Endothelial cell (in vitro differentiated cells): ENCODE data around the gene GALNT10. TPM values are rescaled to one million over a fixed set of nuclear protein-coding genes. Genes with fewer than 3 reads are reported as not detected.

Experiments
- DNase-seq: peaks from one replicate; pipeline ENCODE4 v3.0.0; 2021; ENCODE audit warnings: low spot score
- H3K27ac Mint-ChIP-seq: one replicate; pipeline ENCODE4 v1.8.0; 2021; ENCODE audit warnings: mixed read lengths, inconsistent platforms; ENCODE audit not compliant: unreplicated experiment
- H3K27me3 Mint-ChIP-seq: one replicate; pipeline ENCODE4 v1.8.0; 2021; ENCODE audit warnings: mild to moderate bottlenecking, moderate library complexity, mixed read lengths, inconsistent platforms; ENCODE audit not compliant: unreplicated experiment
- H3K36me3 Mint-ChIP-seq: one replicate; pipeline ENCODE4 v1.8.0; 2021; ENCODE audit warnings: mild to moderate bottlenecking, low read depth, mixed read lengths, inconsistent platforms; ENCODE audit not compliant: unreplicated experiment
- H3K4me1 Mint-ChIP-seq: one replicate; pipeline ENCODE4 v1.8.0; 2021; ENCODE audit warnings: mild to moderate bottlenecking, mixed read lengths, inconsistent platforms; ENCODE audit not compliant: unreplicated experiment
- H3K4me3 Mint-ChIP-seq: one replicate; pipeline ENCODE4 v1.8.0; 2021; ENCODE audit warnings: mild to moderate bottlenecking, mixed read lengths, inconsistent platforms; ENCODE audit not compliant: unreplicated experiment
- H3K9me3 Mint-ChIP-seq: one replicate; pipeline ENCODE4 v1.8.0; 2021; ENCODE audit warnings: mixed read lengths, inconsistent platforms; ENCODE audit not compliant: unreplicated experiment
- CTCF ChIP-seq: fragments of 200-600 bp; sonication (generic); IDR thresholded peaks from one replicate; pipeline ENCODE4 v1.5.0; 2021; ENCODE audit warnings: antibody characterized with exemption; ENCODE audit not compliant: unreplicated experiment
- total RNA-seq: library from RNA; stranded (reverse); fragmentation: NEBNext Ultra II Directional; extraction: Animal tissue kit (Norgen Biotek cat#: 25700); gene quantifications from one replicate; pipeline ENCODE4 v1.2.1, GENCODE V29; 2021; ENCODE audit not compliant: unreplicated experiment

GALNT10 gene
- total RNA-seq, 1 donor from 2014 or later, result 22.5 TPM

GRCh38 chr5:154202379-154203260, 12.1 kb downstream of the GALNT10 start:
- Mint-ChIP-seq H3K36me3 (peaks cover 4% of the 10 kb centered on the region), H3K27me3 (peaks cover 5% of the 10 kb centered on the region), H3K4me1 (peaks cover 16% of the 10 kb centered on the region), H3K9me3 (no peaks in the 10 kb centered on the region), H3K4me3 (no peak overlapping the region), H3K27ac (no peak overlapping the region)
- no peak for TF ChIP-seq CTCF
- no peak for DNase-seq

- no peak for DNase-seq
- peaks cover 5% of the 10 kb centered on the region for H3K27me3 Mint-ChIP-seq
- TF ChIP-seq CTCF, result no peak
- no peak overlapping the region for H3K27ac Mint-ChIP-seq
- H3K4me3 Mint-ChIP-seq, result no peak overlapping the region
- H3K9me3 Mint-ChIP-seq, result no peaks in the 10 kb centered on the region
- H3K4me1 Mint-ChIP-seq, result peaks cover 4% of the 10 kb centered on the region
- peaks cover 7% of the 10 kb centered on the region for H3K36me3 Mint-ChIP-seq
Measured at GRCh38 chr5:154203798-154204578, 13.5 kb downstream of the GALNT10 start.

- Mint-ChIP-seq H3K4me3 (no peak overlapping the region), H3K27me3 (peaks cover 3% of the 10 kb centered on the region), H3K36me3 (peaks cover 11% of the 10 kb centered on the region), H3K27ac (no peak overlapping the region), H3K4me1 (peaks cover 7% of the 10 kb centered on the region), H3K9me3 (no peaks in the 10 kb centered on the region)
- no peak for DNase-seq
- no peak for TF ChIP-seq CTCF
Measured at GRCh38 chr5:154205441-154206117, 15.0 kb downstream of the GALNT10 start.

GRCh38 chr5:154206311-154206710, 15.8 kb downstream of the GALNT10 start:
- peaks cover 7% of the 10 kb centered on the region for H3K4me1 Mint-ChIP-seq
- H3K9me3 Mint-ChIP-seq, result no peaks in the 10 kb centered on the region
- no peak for DNase-seq
- peaks cover 3% of the 10 kb centered on the region for H3K27me3 Mint-ChIP-seq
- peaks cover 11% of the 10 kb centered on the region for H3K36me3 Mint-ChIP-seq
- no peak overlapping the region for H3K4me3 Mint-ChIP-seq
- TF ChIP-seq CTCF, result no peak
- H3K27ac Mint-ChIP-seq, result no peak overlapping the region
